ENCODE measurements around the gene PSKH1. TPM values are rescaled to one million over a fixed set of nuclear protein-coding genes. Genes with fewer than 3 reads are reported as not detected.

PSKH1 gene
- total RNA-seq (2014; rRNA removed; shearing (Covaris generic)) (8.1 and 11.5 TPM in 2 replicates), polyA plus RNA-seq (2016; fragmentation: Nextera tagmentation; extraction: Ambion mirVana) (22.7 and 23.6 TPM in 2 replicates)

- no peak for TF ChIP-seq EZH2phosphoT487 (IDR thresholded peaks at IDR 0.05; ENCODE audit: insufficient read depth, low read depth)
- no peak for TF ChIP-seq EZH2 (IDR thresholded peaks at IDR 0.05; ENCODE audit: insufficient read depth, poor library complexity, severe bottlenecking)
- Histone ChIP-seq H3K4me3 (peak within 1 kb of the TSS; percentile 82), H3K27ac (peak within 1 kb of the TSS; percentile 86), H3K9ac (peak within 1 kb of the TSS; percentile 97), H3K27me3 (replicated peaks; ENCODE audit: insufficient read depth) (no peaks in the 10 kb centered on the region), H3K79me2 (ENCODE audit: insufficient read depth) (peaks cover 47% of the 10 kb centered on the region), H4K20me1 (ENCODE audit: insufficient read depth) (no peaks in the 10 kb centered on the region), H3K9me2 (ENCODE audit: insufficient read depth) (no peaks in the 10 kb centered on the region), H3K9me3 (ENCODE audit: low read depth) (no peaks in the 10 kb centered on the region), H3K4me1 (ENCODE audit: insufficient read depth) (peaks cover 17% of the 10 kb centered on the region), H3F3A (ENCODE audit: insufficient read depth) (no peaks in the 10 kb centered on the region), H2AFZ (peak within 1 kb of the TSS; percentile 93), H3K4me2 (ENCODE audit: unreplicated experiment) (peak within 1 kb of the TSS; percentile 92), H3K36me3 (ENCODE audit: low read depth) (no peaks in the 10 kb centered on the region)
- DNase-seq: peak; percentile 97
- in situ Hi-C loops (cut with MboI): no loop called here
- WGBS, 2 experiments (ENCODE audit: low coverage in 1 of 2, low lambda C conversion rate in 2 of 2, missing lambda C conversion rate in 2 of 2): 1% methylated on average over 61 to 88 of the region's 90 CpGs
Observed at GRCh38 chr16:67892899-67893742, at the start of gene PSKH1. TSS of gene PSKH1 (plus strand) at chr16:67893254. CDS start at chr16:67908750, 15,496 bp downstream.

DNA sequence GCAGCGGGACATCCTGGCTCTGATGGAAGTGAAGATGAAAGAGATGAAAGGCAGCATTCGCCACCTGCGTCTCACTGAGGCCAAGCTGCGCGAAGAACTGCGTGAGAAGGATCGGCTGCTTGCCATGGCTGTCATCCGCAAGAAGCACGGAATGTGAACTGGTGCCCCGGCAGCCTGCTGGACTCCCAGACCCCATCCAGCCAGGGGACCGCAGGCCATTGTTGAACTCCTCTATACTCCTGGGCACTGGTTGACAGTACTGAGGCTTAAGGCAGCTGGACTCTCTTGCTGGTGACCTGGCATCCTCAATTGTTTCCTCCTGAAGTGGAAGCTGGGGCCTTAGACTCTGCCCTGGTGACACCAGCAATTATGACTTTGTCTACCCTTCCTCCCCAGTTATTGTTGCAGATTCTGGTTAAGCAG is 49.7 kb upstream of the PSKH1 start:
- H3F3A ChIP-seq (ENCODE audit: insufficient read depth): peaks cover 15% of the 10 kb centered on the region
- no peaks in the 10 kb centered on the region for H3K36me3 ChIP-seq (ENCODE audit: low read depth)
- DNase-seq: peak; percentile 70
- no peaks in the 10 kb centered on the region for H3K9me3 ChIP-seq (ENCODE audit: low read depth)
- peak overlapping the region; percentile 76 for H3K4me3 ChIP-seq
- peaks cover 49% of the 10 kb centered on the region for H3K79me2 ChIP-seq (ENCODE audit: insufficient read depth)
- no peak for TF ChIP-seq EZH2 (IDR thresholded peaks at IDR 0.05; ENCODE audit: insufficient read depth, poor library complexity, severe bottlenecking)
- TF ChIP-seq EZH2phosphoT487 (IDR thresholded peaks at IDR 0.05; ENCODE audit: insufficient read depth, low read depth): no peak
- peak overlapping the region; percentile 97; the same call in 1 of the 2 replicates for H2AFZ ChIP-seq
- H3K27ac ChIP-seq: peak overlapping the region; percentile 91
- H3K4me2 ChIP-seq (ENCODE audit: unreplicated experiment): peak overlapping the region; percentile 85
- no peaks in the 10 kb centered on the region for H4K20me1 ChIP-seq (ENCODE audit: insufficient read depth)
- no peaks in the 10 kb centered on the region for H3K9me2 ChIP-seq (ENCODE audit: insufficient read depth)
- H3K27me3 ChIP-seq (replicated peaks; ENCODE audit: insufficient read depth): no peaks in the 10 kb centered on the region
- 0 to 4% methylated on average over 6 to 11 of the region's 11 CpGs for WGBS, 2 experiments (ENCODE audit: low coverage in 1 of 2, low lambda C conversion rate in 2 of 2, missing lambda C conversion rate in 2 of 2)
- peak overlapping the region; percentile 75 for H3K9ac ChIP-seq
- in situ Hi-C loops (cut with MboI): no loop called here
- H3K4me1 ChIP-seq (ENCODE audit: insufficient read depth): peaks cover 42% of the 10 kb centered on the region

DNA sequence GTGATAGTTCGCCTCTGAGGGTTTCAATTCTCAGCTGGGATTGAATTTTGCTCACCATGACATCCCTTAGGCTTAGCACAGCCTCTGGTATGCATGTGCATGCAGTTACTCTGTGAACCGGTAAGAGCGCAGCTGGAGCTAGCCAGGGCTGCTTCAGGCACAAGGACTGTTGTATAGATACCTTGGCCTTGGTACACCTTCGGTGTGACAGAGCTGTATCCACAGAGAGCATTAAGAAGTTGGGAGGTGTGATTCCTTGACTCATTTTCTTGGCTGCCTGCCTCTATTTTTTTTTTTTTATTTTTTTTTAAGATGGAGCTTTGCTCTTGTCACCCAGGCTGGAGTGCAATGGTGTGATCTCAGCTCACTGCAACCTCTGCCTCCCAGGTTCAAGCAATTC is 48.6 kb upstream of the PSKH1 start:
- Histone ChIP-seq H3K4me2 (ENCODE audit: unreplicated experiment) (peak overlapping the region; percentile 85), H3K27me3 (replicated peaks; ENCODE audit: insufficient read depth) (no peaks in the 10 kb centered on the region), H3K9me2 (ENCODE audit: insufficient read depth) (no peaks in the 10 kb centered on the region), H3K27ac (peak overlapping the region; percentile 91), H3K4me3 (peak overlapping the region; percentile 76), H3K9me3 (ENCODE audit: low read depth) (no peaks in the 10 kb centered on the region), H3K9ac (peak overlapping the region; percentile 75), H2AFZ (no peak overlapping the region), H3K4me1 (ENCODE audit: insufficient read depth) (peaks cover 44% of the 10 kb centered on the region), H4K20me1 (ENCODE audit: insufficient read depth) (no peaks in the 10 kb centered on the region), H3F3A (ENCODE audit: insufficient read depth) (peaks cover 15% of the 10 kb centered on the region), H3K36me3 (ENCODE audit: low read depth) (no peaks in the 10 kb centered on the region), H3K79me2 (ENCODE audit: insufficient read depth) (peaks cover 60% of the 10 kb centered on the region)
- in situ Hi-C loops (cut with MboI): no loop called here
- DNase-seq: peak; percentile 57
- WGBS, 2 experiments (ENCODE audit: low coverage in 1 of 2, low lambda C conversion rate in 2 of 2, missing lambda C conversion rate in 2 of 2): 68 to 76% methylated on average over 4 of the region's 4 CpGs
- TF ChIP-seq EZH2phosphoT487 (IDR thresholded peaks at IDR 0.05; ENCODE audit: insufficient read depth, low read depth) (no peak), EZH2 (IDR thresholded peaks at IDR 0.05; ENCODE audit: insufficient read depth, poor library complexity, severe bottlenecking) (no peak)

- H3K9ac ChIP-seq: peak overlapping the region; percentile 99
- TF ChIP-seq EZH2phosphoT487 (IDR thresholded peaks at IDR 0.05; ENCODE audit: insufficient read depth, low read depth): no peak
- TF ChIP-seq EZH2 (IDR thresholded peaks at IDR 0.05; ENCODE audit: insufficient read depth, poor library complexity, severe bottlenecking): no peak
- peaks cover 44% of the 10 kb centered on the region for H3K4me1 ChIP-seq (ENCODE audit: insufficient read depth)
- 49 to 53% methylated on average over 5 of the region's 5 CpGs for WGBS, 2 experiments (ENCODE audit: low coverage in 1 of 2, low lambda C conversion rate in 2 of 2, missing lambda C conversion rate in 2 of 2)
- in situ Hi-C loops (cut with MboI): no loop called here
- H3F3A ChIP-seq (ENCODE audit: insufficient read depth): peaks cover 15% of the 10 kb centered on the region
- peak overlapping the region; percentile 96 for H3K4me3 ChIP-seq
- H3K79me2 ChIP-seq (ENCODE audit: insufficient read depth): peaks cover 70% of the 10 kb centered on the region
- H3K27me3 ChIP-seq (replicated peaks; ENCODE audit: insufficient read depth): no peaks in the 10 kb centered on the region
- H3K36me3 ChIP-seq (ENCODE audit: low read depth): no peaks in the 10 kb centered on the region
- H4K20me1 ChIP-seq (ENCODE audit: insufficient read depth): no peaks in the 10 kb centered on the region
- peak; percentile 44 for DNase-seq
- no peaks in the 10 kb centered on the region for H3K9me2 ChIP-seq (ENCODE audit: insufficient read depth)
- H3K27ac ChIP-seq: peak overlapping the region; percentile 91
- no peaks in the 10 kb centered on the region for H3K9me3 ChIP-seq (ENCODE audit: low read depth)
- no peak overlapping the region; the same call in 1 of the 2 replicates for H2AFZ ChIP-seq
- H3K4me2 ChIP-seq (ENCODE audit: unreplicated experiment): peak overlapping the region; percentile 85
Observed at GRCh38 chr16:67845291-67846062, 47.6 kb upstream of the PSKH1 start.
